Upper lobe of left lung (tissue), 6 donors: ENCODE results near the gene CAPS. TPM values are rescaled to one million over a fixed set of nuclear protein-coding genes. Genes with fewer than 3 reads are reported as not detected.

ENCODE experiments used
- ATAC-seq, 2 donors: fragments of 200-7000 bp; cut with Tn5 transposase; one replicate each; pipeline ENCODE4 v1.9.1; 2022; ENCODE audit warnings: mild to moderate bottlenecking in 2 of 2, moderate library complexity in 2 of 2; ENCODE audit not compliant: low FRiP score in 2 of 2
- DNase-seq, 2 donors: peaks; one replicate each; pipeline ENCODE4 v3.0.0-alpha.2; 2019 to 2020
- H3K27ac ChIP-seq, 4 donors: fragments of 200-600 bp; sonication (generic); one replicate each; pipeline ENCODE4 v1.5.1; 2016 to 2019
- H3K27me3 ChIP-seq, 4 donors: fragments of 200-600 bp; sonication (generic); one replicate each; pipeline ENCODE4 v1.5.1; 2017 to 2019
- H3K36me3 ChIP-seq, 4 donors: fragments of 200-600 bp; sonication (generic); one replicate each; pipeline ENCODE4 v1.5.1; 2016 to 2019
- H3K4me1 ChIP-seq, 4 donors: fragments of 200-600 bp; sonication (generic); one replicate each; pipeline ENCODE4 v1.5.1; 2018 to 2019
- H3K4me3 ChIP-seq, 4 donors: fragments of 200-600 bp; sonication (generic); one replicate each; pipeline ENCODE4 v1.5.1; 2017 to 2019; ENCODE audit warnings: mild to moderate bottlenecking in 2 of 4, moderate library complexity in 1 of 4
- H3K9me3 ChIP-seq, 4 donors: fragments of 200-600 bp; sonication (generic); one replicate each; pipeline ENCODE4 v1.5.1; 2018 to 2019
- CTCF ChIP-seq, 6 experiments: fragments of 450-650 bp in 4 of 6; fragments of 200-600 bp in 2 of 6; sonication (generic) in 2 of 6; IDR thresholded peaks; one replicate each; pipeline ENCODE4 v1.5.1; 2016 to 2019; ENCODE audit warnings: antibody characterized with exemption in 6 of 6
- EP300 ChIP-seq, 4 donors: sonication (generic); formaldehyde crosslinking; IDR thresholded peaks; one replicate each; pipeline ENCODE4 v1.5.1; 2017; ENCODE audit warnings: antibody characterized with exemption in 4 of 4, control low read depth in 2 of 4
- POLR2A ChIP-seq, 4 donors: fragments of 450-650 bp; IDR thresholded peaks; one replicate each; pipeline ENCODE4 v1.5.1; 2016 to 2017; ENCODE audit warnings: antibody characterized with exemption in 4 of 4, mild to moderate bottlenecking in 2 of 4
- POLR2AphosphoS5 ChIP-seq, 2 donors: sonication (generic); formaldehyde crosslinking; IDR thresholded peaks; one replicate each; pipeline ENCODE4 v1.5.1; 2017; ENCODE audit warnings: antibody characterized with exemption in 2 of 2
- WGBS, 2 donors: methylation state at CpG; one replicate each; pipeline ENCODE4 v1.1.5; 2017 to 2018; 5-methylcytosine and 5-hydroxymethylcytosine counted together
- total RNA-seq, 6 donors: library from RNA; depleted of rRNA in 4 of 6; stranded (reverse); fragments of >200 nt in 4 of 6; gene quantifications; one replicate each; pipeline versions ENCODE4 v1.1.0 to v1.2.1, GENCODE V29; 2016 to 2021
- donor health status: DM: no; HTN: no; CAD: no; lungs with moderate emphysema.
- donor health status: DM: no; HTN: yes; CAD: no; lungs with severe emphysema.

The CAPS gene
- total RNA-seq, 6 donors from 2014 or later = 20.6 to 414 (median 115) TPM

GRCh38 chr19:5926641-5927440 is 12.8 kb downstream of the CAPS start:
- Histone ChIP-seq H3K9me3 (no peaks in the 10 kb centered on the region), H3K4me1 (peaks cover 0 to 4% (median 2%) of the 10 kb centered on the region in 4 donors), H3K27ac (peak overlapping the region in 3 of 4 donors; percentile 1 to 35 (median 8)), H3K4me3 (no peak overlapping the region), H3K27me3 (no peaks in the 10 kb centered on the region), H3K36me3 (peaks cover 48 to 100% (median 96%) of the 10 kb centered on the region in 4 donors)
- no peak for DNase-seq
- 73 to 93% methylated on average over 14 of the region's 14 CpGs for WGBS, 2 donors
- TF ChIP-seq CTCF (IDR thresholded peaks at IDR 0.05) (no peak), EP300 (IDR thresholded peaks at IDR 0.05) (no peak), POLR2A (IDR thresholded peaks at IDR 0.05) (no peak), POLR2AphosphoS5 (IDR thresholded peaks at IDR 0.05) (no peak)
- ATAC-seq = peak in 1 of 2 donors; percentile 88

GRCh38 chr19:5927441-5927821 is 13.4 kb downstream of the CAPS start:
- no peaks in the 10 kb centered on the region for H3K27me3 ChIP-seq
- H3K9me3 ChIP-seq = no peaks in the 10 kb centered on the region
- no peak for DNase-seq
- peaks cover 0 to 4% (median 2%) of the 10 kb centered on the region in 4 donors for H3K4me1 ChIP-seq
- H3K4me3 ChIP-seq = no peak overlapping the region
- peaks cover 42 to 100% (median 96%) of the 10 kb centered on the region in 4 donors for H3K36me3 ChIP-seq
- WGBS, 2 donors = 88 to 94% methylated on average over 5 to 8 of the region's 8 CpGs
- peak overlapping the region in 3 of 4 donors; percentile 1 to 35 (median 8) for H3K27ac ChIP-seq
- TF ChIP-seq POLR2A (IDR thresholded peaks at IDR 0.05) (no peak), CTCF (IDR thresholded peaks at IDR 0.05) (no peak), EP300 (IDR thresholded peaks at IDR 0.05) (no peak), POLR2AphosphoS5 (IDR thresholded peaks at IDR 0.05) (no peak)
- no peak for ATAC-seq

GRCh38 chr19:5929179-5929578 is 15.1 kb downstream of the CAPS start:
- H3K27ac ChIP-seq = no peak overlapping the region
- ATAC-seq (no peak), DNase-seq (no peak)

GRCh38 chr19:5929625-5930024 is 15.6 kb downstream of the CAPS start:
- Histone ChIP-seq H3K4me3 (no peak overlapping the region), H3K36me3 (peaks cover 31 to 95% (median 83%) of the 10 kb centered on the region in 4 donors)

More at GRCh38 chr19:5929179-5929578, 15.1 kb downstream of the CAPS start:
- Histone ChIP-seq H3K4me1 (peaks cover 0 to 8% (median 5%) of the 10 kb centered on the region in 4 donors), H3K36me3 (peaks cover 31 to 99% (median 88%) of the 10 kb centered on the region in 4 donors), H3K4me3 (no peak overlapping the region), H3K27me3 (no peaks in the 10 kb centered on the region), H3K9me3 (no peaks in the 10 kb centered on the region)
- TF ChIP-seq POLR2AphosphoS5 (IDR thresholded peaks at IDR 0.05) = no peak
- TF ChIP-seq CTCF (IDR thresholded peaks at IDR 0.05) = no peak
- TF ChIP-seq EP300 (IDR thresholded peaks at IDR 0.05) = no peak
- TF ChIP-seq POLR2A (IDR thresholded peaks at IDR 0.05) = no peak
- WGBS, 2 donors = 88 to 91% methylated on average over 13 of the region's 13 CpGs

More at GRCh38 chr19:5929625-5930024, 15.6 kb downstream of the CAPS start:
- no peaks in the 10 kb centered on the region for H3K9me3 ChIP-seq
- ATAC-seq = no peak
- DNase-seq = no peak
- H3K27me3 ChIP-seq = no peaks in the 10 kb centered on the region
- TF ChIP-seq POLR2AphosphoS5 (IDR thresholded peaks at IDR 0.05) = no peak
- TF ChIP-seq EP300 (IDR thresholded peaks at IDR 0.05) = no peak
- TF ChIP-seq POLR2A (IDR thresholded peaks at IDR 0.05) = no peak
- TF ChIP-seq CTCF (IDR thresholded peaks at IDR 0.05) = no peak
- no peak overlapping the region for H3K27ac ChIP-seq
- 85 to 86% methylated on average over 9 to 10 of the region's 14 CpGs for WGBS, 2 donors
- H3K4me1 ChIP-seq = peaks cover 0 to 11% (median 6%) of the 10 kb centered on the region in 4 donors
